CD4-positive, alpha-beta T cell treated with Interferon gamma for 1 hour (primary cell): Measurements from ENCODE around the gene YIPF1.
"Not testable (repeated sequence)": the region's sequence is repeated elsewhere in the genome, so short reads cannot be mapped to it uniquely, and the experiment has no call there.

Experiments used
- DNase-seq: peaks from one replicate; pipeline ENCODE4 v3.0.0-alpha.2; 2020

The YIPF1 gene

DNA sequence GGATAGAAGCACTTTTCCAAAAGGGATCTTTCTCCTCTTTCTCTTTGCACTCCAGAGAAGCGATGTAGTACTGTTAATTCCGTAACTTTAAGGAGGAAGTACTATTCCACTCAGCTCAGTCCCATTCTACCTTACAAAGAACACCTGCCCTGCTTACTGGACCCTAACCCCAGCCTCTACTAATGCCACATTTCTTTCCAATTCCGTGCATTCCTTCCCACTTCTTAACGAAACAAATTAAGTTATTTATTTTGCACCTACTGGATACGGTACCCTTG is 52.0 kb downstream of the YIPF1 start:
- DNase-seq = no peak

GRCh38 chr1:53835491-53835890 is 54.1 kb downstream of the YIPF1 start:
- no peak for DNase-seq

DNA sequence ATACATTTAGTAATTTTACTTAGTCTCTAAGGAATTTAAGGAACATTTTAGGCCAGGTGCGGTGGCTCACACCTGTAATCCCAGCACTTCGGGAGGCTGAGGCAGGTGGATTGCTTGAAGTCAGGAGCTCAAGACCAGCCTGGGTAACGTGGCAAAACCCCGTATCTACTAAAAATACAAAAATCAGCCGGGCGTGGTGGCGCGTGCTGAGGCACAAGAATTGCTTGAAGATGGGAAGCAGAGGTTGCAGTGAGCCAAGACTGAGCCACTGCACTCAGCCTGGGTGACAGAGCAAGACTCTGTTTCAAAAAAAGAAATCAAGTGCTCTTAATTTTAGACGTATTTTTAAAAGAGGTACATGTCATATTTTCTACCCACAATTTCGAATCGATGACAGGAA is 54.8 kb downstream of the YIPF1 start:
- no peak for DNase-seq

GRCh38 chr1:53833393-53833792 is 56.2 kb downstream of the YIPF1 start:
- no peak for DNase-seq

DNA sequence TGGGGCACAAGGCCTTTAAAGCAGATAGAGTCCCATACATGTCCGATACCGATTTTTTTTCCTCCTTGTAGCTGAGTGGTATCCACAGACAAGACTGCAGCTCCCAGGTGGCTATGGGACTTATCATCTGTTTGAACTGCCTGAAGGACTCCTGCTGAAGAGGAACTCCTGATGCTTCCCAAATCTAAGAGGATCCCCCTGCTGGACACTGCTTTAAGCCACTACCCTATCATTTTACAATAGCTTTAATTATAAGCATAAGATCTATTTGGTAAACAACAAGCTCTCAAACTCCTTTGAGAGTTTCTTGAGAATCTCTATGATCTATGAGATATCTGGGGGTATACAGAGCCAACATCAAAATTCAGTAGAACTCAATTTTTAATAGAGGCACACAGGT is 63.2 kb downstream of the YIPF1 start:
- DNase-seq = no peak

DNA sequence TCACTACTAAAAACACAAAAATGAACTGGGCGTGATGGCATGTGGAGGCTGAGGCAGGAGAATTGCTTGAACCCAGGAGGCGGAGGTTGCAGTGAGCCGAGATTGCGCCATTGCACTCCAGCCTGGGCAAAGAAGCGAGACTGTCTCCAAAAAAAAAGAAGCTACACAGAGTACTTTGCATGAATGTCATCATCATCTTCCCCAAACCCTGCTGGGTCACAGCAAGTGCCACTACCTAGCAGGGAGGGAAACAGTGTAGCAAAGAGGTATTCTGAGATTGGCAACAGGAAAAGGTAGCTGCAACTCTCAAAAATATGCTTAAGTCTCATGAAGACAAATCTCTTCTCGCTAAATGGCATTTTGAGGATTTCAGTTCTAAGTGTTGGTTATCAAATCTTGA is 64.3 kb downstream of the YIPF1 start:
- DNase-seq = no peak

- DNase-seq = no peak
Measured at GRCh38 chr1:53822931-53823330, 66.7 kb downstream of the YIPF1 start.

DNA sequence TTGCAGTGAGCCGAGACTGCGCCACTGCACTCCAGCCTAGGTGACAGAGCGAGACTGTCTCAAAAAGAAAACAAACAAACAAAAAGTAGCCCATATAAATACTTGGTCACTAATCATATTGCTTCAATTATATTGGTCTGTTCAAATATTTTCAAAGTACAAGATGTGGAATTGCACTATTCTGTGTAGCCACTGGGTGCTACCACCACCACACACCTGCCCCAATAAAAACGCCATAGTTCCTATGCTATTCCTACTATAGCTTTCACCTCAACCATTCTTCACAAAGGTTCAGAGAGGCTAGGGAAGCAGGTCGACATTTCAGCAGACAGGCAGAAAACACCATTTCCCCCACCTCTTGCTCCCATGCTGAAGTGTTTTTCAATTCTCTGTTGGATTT is 68.2 kb downstream of the YIPF1 start:
- no peak for DNase-seq

GRCh38 chr1:53819387-53819786 is 70.2 kb downstream of the YIPF1 start:
- no peak for DNase-seq

- DNase-seq = not testable (repeated sequence)
Measured at GRCh38 chr1:53816584-53816983, 73.0 kb downstream of the YIPF1 start.

- DNase-seq = not testable (repeated sequence)
Measured at GRCh38 chr1:53815484-53815883, 74.1 kb downstream of the YIPF1 start.

DNA sequence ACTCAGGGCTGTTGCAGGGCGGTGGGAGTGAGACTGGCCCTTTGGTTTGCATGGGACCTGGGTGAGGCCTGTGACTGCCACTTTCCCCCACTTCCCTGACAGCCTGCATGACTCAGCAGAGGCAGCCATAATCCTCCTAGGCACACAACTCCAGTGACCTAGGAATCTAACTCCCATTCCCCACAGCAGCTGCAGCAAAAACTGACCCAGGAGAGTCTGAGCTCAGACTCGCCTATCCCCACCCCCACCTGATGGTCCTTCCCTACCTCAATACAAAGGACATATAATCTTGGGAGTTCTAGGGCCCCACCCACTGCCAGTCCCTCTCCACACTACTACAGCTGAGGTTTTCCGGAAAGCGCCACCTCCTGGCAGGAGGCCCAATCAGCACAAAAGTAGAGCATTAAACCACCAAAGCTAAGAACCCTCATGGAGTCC is 78.2 kb downstream of the YIPF1 start:
- no peak for DNase-seq

DNA sequence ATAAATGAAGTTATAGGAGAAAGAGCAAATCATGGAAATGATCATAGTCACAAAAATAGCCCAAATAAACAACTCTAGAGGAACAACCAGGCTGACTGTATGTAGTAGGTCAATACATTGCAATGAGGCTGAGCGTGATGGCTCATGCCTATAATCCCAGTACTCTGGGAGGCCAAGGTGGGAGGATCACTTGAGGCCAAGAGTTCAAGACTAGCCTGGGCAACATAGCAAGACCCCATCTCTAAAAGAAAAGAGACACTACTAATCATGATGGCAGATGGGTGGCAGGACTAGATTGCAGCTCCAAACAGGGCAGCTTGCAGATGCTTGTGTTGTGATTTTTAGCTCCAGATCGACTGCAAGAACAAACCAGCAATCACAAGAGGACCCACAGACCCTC is 79.1 kb downstream of the YIPF1 start:
- DNase-seq = no peak

GRCh38 chr1:53810007-53810406 is 79.6 kb downstream of the YIPF1 start:
- no peak for DNase-seq

GRCh38 chr1:53807916-53808315 is 81.7 kb downstream of the YIPF1 start:
- no peak for DNase-seq

- DNase-seq = no peak
Measured at GRCh38 chr1:53804791-53805505, 84.6 kb downstream of the YIPF1 start.

- no peak for DNase-seq
Measured at GRCh38 chr1:53804181-53804580, 85.4 kb downstream of the YIPF1 start.
